Stimulated activated CD4-positive, alpha-beta T cell treated with anti-CD3 and anti-CD28 coated beads, Interleukin-1b, Interleukin-23, amount 100 ng/mL, for 1 hour (primary cell): ENCODE measurements around the gene TMEM41A.
A peak's percentile ranks its signal among the peaks of the same experiment; 100 is the strongest.

ENCODE experiments used
- DNase-seq, 2 donors: peaks; one replicate each; pipeline ENCODE4 v3.0.0-alpha.2; 2020; ENCODE audit warnings: low read depth in 2 of 2

TMEM41A gene

DNA sequence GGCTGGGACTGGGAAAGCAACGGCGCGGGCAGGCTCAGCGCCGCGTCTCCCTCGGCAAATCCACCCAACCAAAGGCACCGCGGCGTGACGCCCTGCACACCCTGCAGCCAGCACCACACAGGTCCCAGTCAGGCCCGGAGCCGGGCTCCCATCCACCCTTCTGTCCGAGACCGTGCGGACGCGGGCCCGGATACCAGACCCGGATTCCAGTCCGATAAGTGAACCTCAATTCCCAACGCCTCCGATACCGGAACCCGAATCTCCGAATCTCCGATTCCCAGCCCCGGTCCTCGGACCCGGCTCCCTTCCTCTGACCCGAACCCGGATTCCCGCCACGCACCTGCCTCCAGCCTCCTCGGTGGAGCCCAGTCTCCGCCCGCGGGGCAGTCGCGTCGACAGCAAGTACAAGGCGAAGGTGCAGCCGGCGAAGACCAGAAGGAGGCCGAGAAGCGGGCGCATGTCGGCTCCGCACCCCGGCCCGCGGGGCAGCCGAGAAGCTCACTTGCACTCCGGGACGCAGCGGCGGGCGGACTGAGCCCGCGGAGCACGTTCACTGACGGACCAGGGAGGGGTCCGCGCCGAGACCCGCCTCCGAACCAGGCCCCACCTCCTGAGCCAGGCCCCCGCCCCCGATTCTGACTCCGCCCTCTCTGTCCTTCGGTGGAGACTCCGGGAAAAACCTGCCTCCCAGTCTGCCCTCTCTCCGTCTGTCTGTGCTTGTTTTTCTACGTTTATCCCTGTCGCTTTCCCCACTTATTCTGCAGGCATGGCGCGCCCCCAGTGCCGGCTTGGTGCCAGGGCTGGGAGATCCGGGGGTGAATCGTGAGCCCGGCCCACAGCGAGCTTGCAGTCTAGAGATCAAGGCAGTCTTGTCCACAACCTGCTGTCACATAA, at the start of gene TMEM41A:
TMEM41A (minus strand) TSS at position 533 of the 894 bp plus-strand sequence; CDS start at position 459, 74 bp downstream.
- DNase-seq: peak; percentile 72 to 89

GRCh38 chr3:185540695-185541094, 41.9 kb upstream of the TMEM41A start:
- no peak for DNase-seq

- DNase-seq: no peak
These were observed 41.1 kb upstream of the TMEM41A start for GRCh38 chr3:185539934-185540333.

DNA sequence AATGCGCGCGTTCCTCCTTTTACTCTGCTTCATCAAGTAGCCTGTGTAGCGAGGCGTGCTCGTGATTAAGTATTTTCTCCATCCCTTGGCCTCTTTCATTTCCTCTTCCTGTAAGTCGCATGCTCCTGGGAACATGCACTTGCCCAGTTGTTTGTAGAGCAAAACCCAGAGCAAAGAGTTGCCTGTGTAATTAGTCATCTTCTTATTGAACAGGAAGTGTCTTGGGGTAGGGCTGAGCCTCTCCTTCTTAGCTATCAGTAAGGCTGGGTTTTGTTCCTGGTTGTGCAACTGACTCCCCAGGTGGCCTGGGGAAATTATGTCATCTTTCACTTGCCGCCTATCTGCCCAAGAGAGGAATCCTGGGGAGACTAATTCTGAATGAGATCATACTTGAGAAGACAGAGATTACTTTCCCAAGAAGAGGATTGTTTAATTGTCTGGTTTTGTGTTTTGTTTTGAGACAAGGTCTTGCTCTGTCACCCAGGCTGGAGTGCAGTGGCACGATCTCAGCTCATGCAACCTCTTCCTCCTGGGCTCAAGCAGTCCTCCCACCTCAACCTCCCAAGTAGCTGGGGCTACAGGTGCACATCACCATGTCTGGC, 38.6 kb upstream of the TMEM41A start:
- DNase-seq: no peak

DNA sequence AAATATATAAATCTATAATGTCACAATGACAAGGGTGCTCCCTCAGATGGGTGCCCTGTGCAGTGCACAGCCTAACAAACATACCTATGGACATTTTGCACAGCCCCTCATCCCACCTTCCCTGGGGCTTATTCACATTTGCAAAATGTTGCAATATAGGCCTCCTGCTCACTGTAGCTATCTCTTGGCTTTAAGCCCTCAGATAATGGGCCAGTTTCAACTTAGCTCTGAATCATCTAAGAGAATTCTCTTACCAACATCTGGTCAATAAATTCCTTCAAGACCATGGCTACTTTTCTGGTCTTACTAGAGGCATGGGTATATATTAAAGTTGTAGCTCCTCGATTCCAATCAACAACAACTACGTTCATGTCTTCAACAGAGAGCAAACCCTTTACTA, 35.7 kb upstream of the TMEM41A start:
- DNase-seq: no peak

- DNase-seq: no peak
These were observed 34.1 kb upstream of the TMEM41A start for GRCh38 chr3:185532901-185533300.

GRCh38 chr3:185530856-185531255, 32.0 kb upstream of the TMEM41A start:
- no peak for DNase-seq

DNA sequence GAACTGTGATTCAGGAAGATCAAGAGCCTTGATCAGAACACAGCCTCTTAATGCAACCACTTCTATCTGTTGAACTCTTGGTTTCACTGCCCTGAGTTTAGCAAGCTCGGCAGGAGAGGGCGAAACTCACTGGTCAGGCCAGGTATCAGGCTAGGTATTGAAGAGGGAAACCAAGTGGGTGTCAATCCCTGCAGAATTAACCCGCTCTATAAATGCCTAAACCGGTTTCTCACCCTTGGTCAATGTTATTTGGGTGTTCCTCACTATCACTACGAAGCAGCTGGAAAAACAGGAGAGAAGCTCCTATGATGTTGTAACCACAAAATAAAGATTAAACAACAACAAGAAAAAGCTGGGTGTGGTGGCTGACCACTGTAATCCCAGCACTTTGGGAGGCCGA, 29.7 kb upstream of the TMEM41A start:
- DNase-seq: no peak

- no peak for DNase-seq
These were observed 28.5 kb upstream of the TMEM41A start for GRCh38 chr3:185527364-185527763.

GRCh38 chr3:185526349-185526951, 27.6 kb upstream of the TMEM41A start:
- DNase-seq: no peak

DNA sequence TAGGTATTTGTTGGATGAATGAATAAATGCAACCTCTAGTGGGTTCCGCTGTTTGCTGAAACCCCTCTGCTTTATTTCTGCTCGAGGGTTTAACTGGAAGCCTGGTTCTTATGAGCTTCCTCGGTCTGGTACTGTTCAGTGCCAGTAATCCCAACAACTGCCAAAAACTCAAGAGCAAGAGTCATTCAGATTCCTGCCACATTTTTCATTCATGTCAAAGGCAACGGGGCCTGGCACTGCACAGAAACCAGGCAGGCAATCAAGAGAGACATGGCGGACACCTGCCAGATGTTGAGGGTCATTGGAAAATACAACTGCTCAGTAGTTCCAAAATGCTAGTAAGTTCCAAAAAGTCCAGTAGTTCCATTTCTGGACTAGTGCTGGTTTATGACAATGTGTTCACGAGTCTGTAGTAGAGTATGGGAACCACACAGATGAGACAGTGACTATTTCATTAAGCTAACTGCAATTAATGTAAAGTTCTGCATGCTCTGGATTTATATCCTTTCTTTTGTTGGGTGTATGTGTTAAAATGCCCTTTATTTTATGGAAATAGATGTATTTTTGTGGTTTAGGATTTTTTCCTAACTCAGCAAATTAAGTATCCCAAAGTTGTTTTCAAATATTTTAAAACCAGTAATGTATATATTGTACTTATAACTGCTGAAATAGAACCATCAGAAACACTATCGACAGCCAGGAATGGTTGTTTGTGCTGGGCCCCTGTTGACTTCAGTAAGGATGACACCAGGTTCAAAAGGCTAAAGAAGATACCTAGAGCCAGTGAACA, 22.7 kb upstream of the TMEM41A start:
- DNase-seq: no peak

DNA sequence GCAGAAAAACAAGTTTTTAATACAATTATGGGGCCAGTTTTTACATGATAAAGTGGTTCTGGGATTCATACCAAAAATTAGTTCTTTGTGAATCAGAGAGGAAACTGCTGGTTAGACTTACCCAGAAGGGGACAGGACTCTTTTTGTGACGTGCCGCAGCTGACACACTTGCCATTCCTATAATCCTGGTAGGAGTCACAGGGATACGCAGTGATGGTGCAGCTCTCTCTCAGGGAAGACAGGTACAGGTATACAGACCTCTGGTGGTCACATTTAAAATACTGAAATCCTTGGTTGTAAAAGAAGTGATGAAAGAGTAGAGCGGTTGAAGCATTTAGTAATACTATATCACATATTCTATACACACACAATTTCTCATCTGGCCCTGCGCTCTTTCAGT, 20.2 kb upstream of the TMEM41A start:
- DNase-seq: no peak

DNA sequence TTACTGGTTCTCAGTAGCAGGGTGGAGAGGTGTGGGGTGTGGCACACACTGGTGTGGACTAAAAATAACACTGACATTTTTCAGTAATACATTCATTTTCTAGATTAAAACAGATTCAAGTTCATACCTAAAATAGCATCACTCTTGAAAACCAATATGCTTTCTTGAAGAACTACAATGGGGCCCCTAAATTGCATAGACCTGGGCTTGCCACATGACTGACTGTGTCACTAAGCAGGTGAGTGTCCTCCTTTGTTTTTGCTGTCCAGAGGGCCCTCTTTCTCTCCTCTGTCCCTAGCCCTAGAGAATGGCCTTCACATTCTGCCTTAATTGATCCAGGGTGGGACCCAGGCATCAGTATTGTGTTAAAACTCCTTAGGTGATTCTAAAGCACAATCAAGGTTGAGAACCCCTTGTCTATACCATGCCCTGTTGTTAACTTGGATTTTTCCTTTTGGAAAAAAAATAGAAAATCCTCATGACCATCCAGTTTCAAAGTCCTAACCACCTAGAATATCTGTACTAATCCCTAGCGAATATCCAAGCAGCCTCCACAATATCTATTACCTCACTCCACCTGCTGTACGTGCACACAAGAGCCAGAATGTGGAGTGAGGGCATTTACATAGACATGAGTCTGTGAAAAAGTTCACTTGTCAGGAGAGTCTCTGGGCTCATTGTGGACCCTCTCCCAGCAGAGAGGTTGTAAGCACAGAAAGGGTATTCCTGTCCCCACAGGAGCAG, 18.7 kb upstream of the TMEM41A start:
- DNase-seq: no peak

GRCh38 chr3:185511711-185512110, 12.9 kb upstream of the TMEM41A start:
- no peak for DNase-seq

DNA sequence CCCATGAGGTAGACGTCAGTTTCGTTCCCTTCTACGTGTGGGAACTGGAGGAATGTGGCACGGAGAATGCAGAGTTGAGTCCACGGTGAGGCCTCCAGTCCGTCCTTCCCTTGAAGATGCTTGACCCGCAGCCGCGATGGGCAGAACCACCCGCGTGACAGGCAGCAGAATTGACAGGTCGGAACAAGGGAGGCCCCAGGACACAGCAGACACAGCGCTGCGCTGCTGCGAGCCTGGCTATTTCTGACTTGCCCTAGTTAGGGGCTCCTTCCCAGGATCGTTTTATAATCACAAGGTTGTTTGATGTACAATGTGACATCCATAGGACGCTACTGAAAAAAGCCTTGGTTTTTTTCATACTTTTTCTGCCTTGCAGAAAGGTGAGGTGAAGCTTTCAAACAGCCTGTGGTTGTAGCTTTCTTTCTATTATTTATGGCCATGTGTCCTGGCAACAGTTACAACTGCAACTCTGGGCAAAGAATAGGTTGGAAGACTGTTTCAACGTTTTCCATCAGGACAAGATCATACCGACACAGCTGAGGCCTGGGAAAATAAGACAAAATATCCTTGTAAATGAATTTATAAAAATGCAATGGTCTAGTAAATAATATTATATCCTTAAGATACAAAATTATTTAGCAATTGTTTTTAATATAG, 9.6 kb upstream of the TMEM41A start:
- no peak for DNase-seq

GRCh38 chr3:185507883-185508282, 9.0 kb upstream of the TMEM41A start:
- no peak for DNase-seq

GRCh38 chr3:185504636-185505035, 5.8 kb upstream of the TMEM41A start:
- DNase-seq: no peak

DNA sequence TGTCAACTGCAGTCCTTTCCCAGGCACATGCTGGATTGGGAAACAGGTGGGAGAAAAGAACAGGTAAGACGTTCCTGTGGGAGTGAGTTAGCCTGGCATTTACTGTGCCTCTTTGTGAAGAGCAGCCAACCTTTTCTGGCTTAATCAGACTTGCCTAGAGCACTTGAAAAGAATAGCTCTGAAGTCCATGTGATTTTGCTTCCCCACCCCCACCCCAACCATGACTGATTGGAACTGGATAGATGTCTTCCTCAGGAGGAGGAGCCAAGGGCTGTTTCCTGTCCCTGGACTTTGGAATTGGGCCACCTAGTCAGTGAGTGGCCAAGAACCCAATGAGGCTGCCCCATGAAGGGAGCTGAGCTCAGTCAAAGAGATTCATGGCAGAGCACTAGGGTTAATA, 4.7 kb upstream of the TMEM41A start:
- no peak for DNase-seq

GRCh38 chr3:185502987-185503386, 4.2 kb upstream of the TMEM41A start:
- no peak for DNase-seq

- DNase-seq: no peak
These were observed 8.6 kb downstream of the TMEM41A start for GRCh38 chr3:185490241-185490640.

DNA sequence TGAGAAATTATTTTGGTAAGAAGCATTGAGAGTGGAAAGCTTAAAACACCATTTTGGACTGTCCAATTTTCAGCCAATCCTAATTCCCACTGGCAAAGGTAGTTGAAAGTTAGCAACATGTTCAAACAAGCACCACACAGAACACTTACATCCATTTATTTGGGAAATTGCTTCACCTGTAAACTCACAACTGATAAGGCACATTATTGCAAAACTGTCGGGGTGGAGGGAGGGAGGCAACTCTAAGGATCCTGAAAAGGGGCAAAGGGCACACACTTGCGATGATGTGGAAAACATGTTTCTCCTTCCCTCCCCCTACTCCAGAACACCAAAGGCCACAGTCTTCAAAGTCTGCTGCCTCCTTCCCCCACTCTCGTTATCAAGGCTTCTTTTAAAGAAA, 9.4 kb downstream of the TMEM41A start:
- DNase-seq: no peak
